ENCODE results near the gene NUP214.

NUP214 gene

DNA sequence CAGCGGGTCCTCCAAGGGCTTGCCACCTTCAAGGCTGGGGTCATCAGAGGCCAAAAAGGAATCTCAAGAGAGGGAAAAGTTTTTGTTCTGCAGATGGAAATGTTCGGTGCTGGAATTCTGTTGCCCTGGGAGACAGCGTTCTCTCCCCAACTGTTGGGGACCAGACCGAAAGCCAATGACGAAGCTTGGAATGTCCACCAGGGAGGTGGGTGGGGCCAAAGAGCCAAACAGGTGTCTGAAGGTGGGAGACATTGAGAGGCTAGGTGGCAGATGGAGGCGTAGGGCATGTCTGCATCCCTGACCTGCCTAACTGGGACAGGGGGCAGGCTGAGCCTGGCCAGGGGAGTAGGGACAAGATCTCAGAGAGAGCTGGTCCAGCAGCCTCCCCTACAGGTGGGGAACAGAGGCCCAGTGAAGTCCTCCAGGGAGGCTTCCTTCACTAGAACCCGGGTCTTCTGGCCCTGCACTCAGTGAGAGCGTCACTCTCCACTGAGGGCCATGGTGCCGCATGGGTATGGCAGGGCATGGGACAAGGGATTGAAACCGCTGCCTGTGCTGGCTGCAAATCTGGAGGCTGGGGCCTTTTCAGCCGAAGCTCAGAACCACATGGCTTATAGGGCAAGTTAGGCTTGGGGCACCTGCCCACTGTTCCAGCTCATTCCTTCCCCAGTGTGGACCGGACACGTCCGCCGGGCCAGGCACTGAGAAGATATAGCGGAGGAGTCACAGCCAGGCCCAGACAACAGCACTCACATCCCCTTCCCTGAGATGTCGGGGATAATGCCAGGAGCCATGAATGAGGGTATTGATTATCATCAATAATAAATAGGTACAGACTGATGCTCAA is 156.0 kb downstream of the NUP214 start:
- Mint-ChIP-seq H3K27me3 (no peaks in the 10 kb centered on the region), H3K4me3 (peak overlapping the region; percentile 55), H3K4me1 (peaks cover 25% of the 10 kb centered on the region), H3K36me3 (no peaks in the 10 kb centered on the region), H3K9me3 (no peaks in the 10 kb centered on the region), H3K27ac (no peak overlapping the region)

DNA sequence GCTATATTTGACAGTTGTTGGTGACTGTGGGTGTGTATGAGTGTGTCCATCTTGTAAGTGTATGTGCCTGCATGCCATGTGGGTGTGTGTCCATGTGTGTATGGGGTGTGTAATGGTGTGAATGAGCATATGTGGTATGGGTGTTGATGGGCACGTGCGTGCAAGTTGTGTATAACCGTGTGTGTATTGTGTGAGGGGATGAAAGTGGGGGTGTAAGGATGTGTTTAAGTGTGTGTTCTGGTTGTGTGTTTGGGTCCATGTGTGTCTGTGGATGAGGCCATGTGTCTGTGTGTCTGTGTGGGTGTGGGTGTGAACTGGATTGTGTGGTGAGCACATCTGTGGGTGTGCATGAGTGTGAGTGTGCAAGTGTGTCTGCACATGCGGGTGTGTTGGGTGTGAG is 156.8 kb downstream of the NUP214 start:
- Mint-ChIP-seq H3K27ac (no peak overlapping the region), H3K4me1 (peaks cover 25% of the 10 kb centered on the region), H3K9me3 (no peaks in the 10 kb centered on the region), H3K4me3 (peak overlapping the region; percentile 55), H3K27me3 (no peaks in the 10 kb centered on the region), H3K36me3 (no peaks in the 10 kb centered on the region)

DNA sequence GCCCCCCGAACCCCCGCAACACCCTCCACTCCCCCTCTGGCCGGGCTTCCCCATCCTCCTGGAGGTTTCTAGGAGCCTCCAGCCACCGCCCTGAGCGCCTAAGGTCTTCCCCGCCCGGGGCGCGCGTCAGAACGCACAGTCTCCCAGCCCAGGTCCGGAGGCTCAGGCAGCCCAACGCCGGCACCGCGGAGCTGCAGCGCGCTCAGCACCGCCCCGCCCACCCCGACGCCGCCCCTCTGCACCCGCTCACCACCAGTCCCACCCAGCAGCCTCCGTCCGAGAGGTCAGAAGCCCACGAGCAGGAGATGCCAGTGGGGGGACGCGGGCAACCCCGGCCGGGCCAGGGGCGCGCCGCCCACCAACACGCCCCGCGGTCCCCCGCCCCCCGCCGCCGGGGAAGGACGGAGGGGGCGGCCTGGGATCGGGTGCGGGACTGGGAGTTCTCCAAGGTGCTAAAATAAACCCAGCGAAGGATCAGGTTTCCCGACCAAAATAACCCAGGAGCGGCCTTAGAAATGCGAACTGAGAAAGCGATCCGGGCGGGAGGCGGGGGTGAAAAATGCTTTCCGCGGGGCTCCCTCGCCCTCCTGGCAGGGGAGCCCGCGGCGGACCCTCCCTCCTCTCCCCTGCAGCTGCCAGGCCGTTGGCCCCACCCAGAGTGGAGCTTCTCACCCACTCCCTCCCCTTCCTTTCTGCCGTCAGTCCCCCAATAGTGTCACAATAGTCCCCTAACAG is 157.5 kb downstream of the NUP214 start:
- Mint-ChIP-seq H3K4me1 (peaks cover 25% of the 10 kb centered on the region), H3K4me3 (no peak overlapping the region), H3K27ac (no peak overlapping the region), H3K36me3 (no peaks in the 10 kb centered on the region), H3K9me3 (no peaks in the 10 kb centered on the region), H3K27me3 (no peaks in the 10 kb centered on the region)

Measured in activated naive CD4-positive, alpha-beta T cell treated with anti-CD3 and anti-CD28 coated beads, Interleukin-2, amount 50 U/mL, for 24 hours (primary cell).